ENCODE measurements around the gene FBXO42. TPM values are rescaled to one million over a fixed set of nuclear protein-coding genes. Genes with fewer than 3 reads are reported as not detected.

The FBXO42 gene
- total and polyA plus RNA-seq, 9 of the 15 experiments (the other 6 are each of a cell fraction or from before 2014, with no cell fraction given), result 7.2 to 24.8 (median 17.4) TPM

DNA sequence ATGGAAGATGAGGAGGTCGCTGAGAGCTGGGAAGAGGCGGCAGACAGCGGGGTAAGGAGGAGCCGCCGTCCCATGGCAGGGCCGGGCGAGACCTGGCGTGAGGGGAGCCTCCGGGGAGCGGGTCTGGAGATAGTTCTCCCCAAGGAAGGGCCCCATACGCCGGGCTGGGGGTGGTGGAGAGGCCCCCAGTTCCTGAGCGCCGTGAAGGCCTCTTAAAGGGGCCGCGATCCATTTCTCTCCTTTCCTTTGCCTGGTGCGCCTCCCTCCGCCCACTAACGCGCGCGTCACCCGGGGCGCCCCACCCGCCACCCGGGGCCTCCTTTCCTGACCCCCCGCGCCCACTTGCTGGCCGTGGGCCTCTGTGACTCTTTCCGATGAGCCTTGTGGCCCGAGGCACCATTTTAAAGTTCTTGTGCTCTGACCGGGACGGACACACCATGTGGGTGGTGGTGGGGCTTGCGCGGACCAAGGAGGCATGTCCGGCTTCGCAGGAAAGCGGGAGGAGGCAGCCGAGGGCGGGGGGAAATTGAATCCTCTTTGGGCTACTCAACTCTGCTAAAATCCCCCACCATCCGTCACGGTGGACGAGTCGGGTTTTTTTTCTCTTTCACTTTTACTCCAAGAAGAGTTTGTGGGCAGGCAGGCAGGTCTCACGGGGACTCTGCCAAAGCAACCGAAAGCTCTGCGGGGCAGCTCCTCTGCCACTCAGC is 15.1 kb upstream of the FBXO42 start (continued):
- TF ChIP-seq, protein P1, sequence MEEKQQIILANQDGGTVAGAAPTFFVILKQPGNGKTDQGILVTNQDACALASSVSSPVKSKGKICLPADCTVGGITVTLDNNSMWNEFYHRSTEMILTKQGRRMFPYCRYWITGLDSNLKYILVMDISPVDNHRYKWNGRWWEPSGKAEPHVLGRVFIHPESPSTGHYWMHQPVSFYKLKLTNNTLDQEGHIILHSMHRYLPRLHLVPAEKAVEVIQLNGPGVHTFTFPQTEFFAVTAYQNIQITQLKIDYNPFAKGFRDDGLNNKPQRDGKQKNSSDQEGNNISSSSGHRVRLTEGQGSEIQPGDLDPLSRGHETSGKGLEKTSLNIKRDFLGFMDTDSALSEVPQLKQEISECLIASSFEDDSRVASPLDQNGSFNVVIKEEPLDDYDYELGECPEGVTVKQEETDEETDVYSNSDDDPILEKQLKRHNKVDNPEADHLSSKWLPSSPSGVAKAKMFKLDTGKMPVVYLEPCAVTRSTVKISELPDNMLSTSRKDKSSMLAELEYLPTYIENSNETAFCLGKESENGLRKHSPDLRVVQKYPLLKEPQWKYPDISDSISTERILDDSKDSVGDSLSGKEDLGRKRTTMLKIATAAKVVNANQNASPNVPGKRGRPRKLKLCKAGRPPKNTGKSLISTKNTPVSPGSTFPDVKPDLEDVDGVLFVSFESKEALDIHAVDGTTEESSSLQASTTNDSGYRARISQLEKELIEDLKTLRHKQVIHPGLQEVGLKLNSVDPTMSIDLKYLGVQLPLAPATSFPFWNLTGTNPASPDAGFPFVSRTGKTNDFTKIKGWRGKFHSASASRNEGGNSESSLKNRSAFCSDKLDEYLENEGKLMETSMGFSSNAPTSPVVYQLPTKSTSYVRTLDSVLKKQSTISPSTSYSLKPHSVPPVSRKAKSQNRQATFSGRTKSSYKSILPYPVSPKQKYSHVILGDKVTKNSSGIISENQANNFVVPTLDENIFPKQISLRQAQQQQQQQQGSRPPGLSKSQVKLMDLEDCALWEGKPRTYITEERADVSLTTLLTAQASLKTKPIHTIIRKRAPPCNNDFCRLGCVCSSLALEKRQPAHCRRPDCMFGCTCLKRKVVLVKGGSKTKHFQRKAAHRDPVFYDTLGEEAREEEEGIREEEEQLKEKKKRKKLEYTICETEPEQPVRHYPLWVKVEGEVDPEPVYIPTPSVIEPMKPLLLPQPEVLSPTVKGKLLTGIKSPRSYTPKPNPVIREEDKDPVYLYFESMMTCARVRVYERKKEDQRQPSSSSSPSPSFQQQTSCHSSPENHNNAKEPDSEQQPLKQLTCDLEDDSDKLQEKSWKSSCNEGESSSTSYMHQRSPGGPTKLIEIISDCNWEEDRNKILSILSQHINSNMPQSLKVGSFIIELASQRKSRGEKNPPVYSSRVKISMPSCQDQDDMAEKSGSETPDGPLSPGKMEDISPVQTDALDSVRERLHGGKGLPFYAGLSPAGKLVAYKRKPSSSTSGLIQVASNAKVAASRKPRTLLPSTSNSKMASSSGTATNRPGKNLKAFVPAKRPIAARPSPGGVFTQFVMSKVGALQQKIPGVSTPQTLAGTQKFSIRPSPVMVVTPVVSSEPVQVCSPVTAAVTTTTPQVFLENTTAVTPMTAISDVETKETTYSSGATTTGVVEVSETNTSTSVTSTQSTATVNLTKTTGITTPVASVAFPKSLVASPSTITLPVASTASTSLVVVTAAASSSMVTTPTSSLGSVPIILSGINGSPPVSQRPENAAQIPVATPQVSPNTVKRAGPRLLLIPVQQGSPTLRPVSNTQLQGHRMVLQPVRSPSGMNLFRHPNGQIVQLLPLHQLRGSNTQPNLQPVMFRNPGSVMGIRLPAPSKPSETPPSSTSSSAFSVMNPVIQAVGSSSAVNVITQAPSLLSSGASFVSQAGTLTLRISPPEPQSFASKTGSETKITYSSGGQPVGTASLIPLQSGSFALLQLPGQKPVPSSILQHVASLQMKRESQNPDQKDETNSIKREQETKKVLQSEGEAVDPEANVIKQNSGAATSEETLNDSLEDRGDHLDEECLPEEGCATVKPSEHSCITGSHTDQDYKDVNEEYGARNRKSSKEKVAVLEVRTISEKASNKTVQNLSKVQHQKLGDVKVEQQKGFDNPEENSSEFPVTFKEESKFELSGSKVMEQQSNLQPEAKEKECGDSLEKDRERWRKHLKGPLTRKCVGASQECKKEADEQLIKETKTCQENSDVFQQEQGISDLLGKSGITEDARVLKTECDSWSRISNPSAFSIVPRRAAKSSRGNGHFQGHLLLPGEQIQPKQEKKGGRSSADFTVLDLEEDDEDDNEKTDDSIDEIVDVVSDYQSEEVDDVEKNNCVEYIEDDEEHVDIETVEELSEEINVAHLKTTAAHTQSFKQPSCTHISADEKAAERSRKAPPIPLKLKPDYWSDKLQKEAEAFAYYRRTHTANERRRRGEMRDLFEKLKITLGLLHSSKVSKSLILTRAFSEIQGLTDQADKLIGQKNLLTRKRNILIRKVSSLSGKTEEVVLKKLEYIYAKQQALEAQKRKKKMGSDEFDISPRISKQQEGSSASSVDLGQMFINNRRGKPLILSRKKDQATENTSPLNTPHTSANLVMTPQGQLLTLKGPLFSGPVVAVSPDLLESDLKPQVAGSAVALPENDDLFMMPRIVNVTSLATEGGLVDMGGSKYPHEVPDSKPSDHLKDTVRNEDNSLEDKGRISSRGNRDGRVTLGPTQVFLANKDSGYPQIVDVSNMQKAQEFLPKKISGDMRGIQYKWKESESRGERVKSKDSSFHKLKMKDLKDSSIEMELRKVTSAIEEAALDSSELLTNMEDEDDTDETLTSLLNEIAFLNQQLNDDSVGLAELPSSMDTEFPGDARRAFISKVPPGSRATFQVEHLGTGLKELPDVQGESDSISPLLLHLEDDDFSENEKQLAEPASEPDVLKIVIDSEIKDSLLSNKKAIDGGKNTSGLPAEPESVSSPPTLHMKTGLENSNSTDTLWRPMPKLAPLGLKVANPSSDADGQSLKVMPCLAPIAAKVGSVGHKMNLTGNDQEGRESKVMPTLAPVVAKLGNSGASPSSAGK (IDR thresholded peaks at IDR 0.05), result peak; percentile 50; the same call in 1 of the 2 replicates
- peak; percentile 38; the same call in 1 of the 2 replicates for TF ChIP-seq ATF1 (CRISPR knock-in tag; IDR thresholded peaks at IDR 0.05)
- TF ChIP-seq ATF1 (tag; IDR thresholded peaks at IDR 0.05), result peak; percentile 89
- TF ChIP-seq MCM5 (IDR thresholded peaks at IDR 0.05; ENCODE audit: low read depth), result no peak
- TF ChIP-seq COPS2 (conservative IDR thresholded peaks at IDR 0.05), result no peak
- no peak for TF ChIP-seq KHSRP (IDR thresholded peaks at IDR 0.05)
- TF ChIP-seq MYC (IDR thresholded peaks at IDR 0.05; ENCODE audit: low read depth, low read length), result peak; percentile 82; the same call in 1 of the 2 replicates
- TF ChIP-seq MYC (CRISPR knock-in tag; IDR thresholded peaks at IDR 0.05; ENCODE audit: borderline replicate concordance, low read depth), result peak; percentile 75; the same call in 1 of the 2 replicates
- TF ChIP-seq, protein P2, sequence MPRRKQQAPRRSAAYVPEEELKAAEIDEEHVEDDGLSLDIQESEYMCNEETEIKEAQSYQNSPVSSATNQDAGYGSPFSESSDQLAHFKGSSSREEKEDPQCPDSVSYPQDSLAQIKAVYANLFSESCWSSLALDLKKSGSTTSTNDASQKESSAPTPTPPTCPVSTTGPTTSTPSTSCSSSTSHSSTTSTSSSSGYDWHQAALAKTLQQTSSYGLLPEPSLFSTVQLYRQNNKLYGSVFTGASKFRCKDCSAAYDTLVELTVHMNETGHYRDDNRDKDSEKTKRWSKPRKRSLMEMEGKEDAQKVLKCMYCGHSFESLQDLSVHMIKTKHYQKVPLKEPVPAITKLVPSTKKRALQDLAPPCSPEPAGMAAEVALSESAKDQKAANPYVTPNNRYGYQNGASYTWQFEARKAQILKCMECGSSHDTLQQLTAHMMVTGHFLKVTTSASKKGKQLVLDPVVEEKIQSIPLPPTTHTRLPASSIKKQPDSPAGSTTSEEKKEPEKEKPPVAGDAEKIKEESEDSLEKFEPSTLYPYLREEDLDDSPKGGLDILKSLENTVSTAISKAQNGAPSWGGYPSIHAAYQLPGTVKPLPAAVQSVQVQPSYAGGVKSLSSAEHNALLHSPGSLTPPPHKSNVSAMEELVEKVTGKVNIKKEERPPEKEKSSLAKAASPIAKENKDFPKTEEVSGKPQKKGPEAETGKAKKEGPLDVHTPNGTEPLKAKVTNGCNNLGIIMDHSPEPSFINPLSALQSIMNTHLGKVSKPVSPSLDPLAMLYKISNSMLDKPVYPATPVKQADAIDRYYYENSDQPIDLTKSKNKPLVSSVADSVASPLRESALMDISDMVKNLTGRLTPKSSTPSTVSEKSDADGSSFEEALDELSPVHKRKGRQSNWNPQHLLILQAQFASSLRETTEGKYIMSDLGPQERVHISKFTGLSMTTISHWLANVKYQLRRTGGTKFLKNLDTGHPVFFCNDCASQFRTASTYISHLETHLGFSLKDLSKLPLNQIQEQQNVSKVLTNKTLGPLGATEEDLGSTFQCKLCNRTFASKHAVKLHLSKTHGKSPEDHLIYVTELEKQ (CRISPR knock-in tag; IDR thresholded peaks at IDR 0.05), result no peak
- TF ChIP-seq ZNF507 (tag; conservative IDR thresholded peaks at IDR 0.05), result no peak
- TF ChIP-seq BDP1 (IDR thresholded peaks at IDR 0.05; ENCODE audit: insufficient read depth, insufficient read length), result no peak
- TF ChIP-seq HNRNPUL1 (IDR thresholded peaks at IDR 0.05; ENCODE audit: low read length), result no peak
- no peak for TF ChIP-seq MEIS2 (IDR thresholded peaks at IDR 0.05; ENCODE audit: partially characterized antibody)
- TF ChIP-seq SOX6 (IDR thresholded peaks at IDR 0.05), result no peak
- no peak for TF ChIP-seq ADNP (tag; IDR thresholded peaks at IDR 0.05)

Measured in K562 (cell line).